ENCODE measurements around the gene FBLN7.

FBLN7 gene, protein sequence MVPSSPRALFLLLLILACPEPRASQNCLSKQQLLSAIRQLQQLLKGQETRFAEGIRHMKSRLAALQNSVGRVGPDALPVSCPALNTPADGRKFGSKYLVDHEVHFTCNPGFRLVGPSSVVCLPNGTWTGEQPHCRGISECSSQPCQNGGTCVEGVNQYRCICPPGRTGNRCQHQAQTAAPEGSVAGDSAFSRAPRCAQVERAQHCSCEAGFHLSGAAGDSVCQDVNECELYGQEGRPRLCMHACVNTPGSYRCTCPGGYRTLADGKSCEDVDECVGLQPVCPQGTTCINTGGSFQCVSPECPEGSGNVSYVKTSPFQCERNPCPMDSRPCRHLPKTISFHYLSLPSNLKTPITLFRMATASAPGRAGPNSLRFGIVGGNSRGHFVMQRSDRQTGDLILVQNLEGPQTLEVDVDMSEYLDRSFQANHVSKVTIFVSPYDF

DNA sequence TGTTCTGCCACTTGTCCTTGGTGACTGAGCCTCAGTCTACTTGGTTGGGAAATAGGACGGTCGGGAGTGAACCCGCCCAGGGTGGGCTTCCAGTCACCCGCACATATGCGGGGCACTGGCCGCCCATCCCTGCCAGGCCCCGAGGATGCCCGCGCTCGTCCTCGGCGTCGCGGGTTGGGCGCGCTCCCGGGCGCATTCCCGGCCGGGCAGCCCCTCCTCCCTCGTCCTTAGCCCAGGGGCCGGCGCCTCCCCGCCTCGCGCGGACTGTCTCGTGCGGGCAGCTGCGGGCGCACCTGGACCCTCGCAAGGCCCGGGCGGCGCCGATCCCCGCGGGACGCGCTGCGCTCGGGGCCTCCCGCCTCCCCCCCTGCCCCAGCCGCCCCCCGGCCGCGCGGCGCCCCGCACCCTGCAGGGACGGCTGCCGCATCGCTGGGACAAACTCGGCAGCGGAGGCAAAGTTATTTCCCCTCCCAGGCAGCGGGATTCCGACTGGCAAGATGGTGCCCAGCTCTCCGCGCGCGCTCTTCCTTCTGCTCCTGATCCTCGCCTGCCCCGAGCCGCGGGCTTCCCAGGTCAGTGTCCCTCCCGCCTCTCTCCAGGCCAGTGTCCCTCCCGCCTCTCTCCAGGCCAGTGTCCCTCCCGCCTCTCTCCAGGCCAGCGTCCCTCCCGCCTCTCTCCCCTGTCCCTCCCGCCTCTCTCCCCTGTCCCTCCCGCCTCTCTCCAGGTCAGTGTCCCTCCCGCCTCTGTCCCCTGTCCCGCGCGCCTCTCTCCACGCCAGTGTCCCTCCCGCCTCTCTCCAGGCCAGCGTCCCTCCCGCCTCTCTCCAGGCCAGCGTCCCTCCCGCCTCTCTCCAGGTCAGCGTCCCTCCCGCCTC is at the start of gene FBLN7:
Gene FBLN7, plus strand, starts transcription at position 227 of the 874 bp plus-strand sequence. Its CDS starts 271 bp downstream, at position 498.
- TF ChIP-seq, protein P1, sequence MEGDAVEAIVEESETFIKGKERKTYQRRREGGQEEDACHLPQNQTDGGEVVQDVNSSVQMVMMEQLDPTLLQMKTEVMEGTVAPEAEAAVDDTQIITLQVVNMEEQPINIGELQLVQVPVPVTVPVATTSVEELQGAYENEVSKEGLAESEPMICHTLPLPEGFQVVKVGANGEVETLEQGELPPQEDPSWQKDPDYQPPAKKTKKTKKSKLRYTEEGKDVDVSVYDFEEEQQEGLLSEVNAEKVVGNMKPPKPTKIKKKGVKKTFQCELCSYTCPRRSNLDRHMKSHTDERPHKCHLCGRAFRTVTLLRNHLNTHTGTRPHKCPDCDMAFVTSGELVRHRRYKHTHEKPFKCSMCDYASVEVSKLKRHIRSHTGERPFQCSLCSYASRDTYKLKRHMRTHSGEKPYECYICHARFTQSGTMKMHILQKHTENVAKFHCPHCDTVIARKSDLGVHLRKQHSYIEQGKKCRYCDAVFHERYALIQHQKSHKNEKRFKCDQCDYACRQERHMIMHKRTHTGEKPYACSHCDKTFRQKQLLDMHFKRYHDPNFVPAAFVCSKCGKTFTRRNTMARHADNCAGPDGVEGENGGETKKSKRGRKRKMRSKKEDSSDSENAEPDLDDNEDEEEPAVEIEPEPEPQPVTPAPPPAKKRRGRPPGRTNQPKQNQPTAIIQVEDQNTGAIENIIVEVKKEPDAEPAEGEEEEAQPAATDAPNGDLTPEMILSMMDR (IDR thresholded peaks at IDR 0.05; ENCODE audit: extremely low read depth, insufficient read depth, missing control alignments) = no peak
- DNase-seq (ENCODE audit: low spot score) = peak; percentile 30
- in situ Hi-C loops (cut with MboI; ENCODE audit: low pct_unique_long_range_greater_than_20kb, low sequenced_read_pairs, unreplicated experiment) = no loop called here

DNA sequence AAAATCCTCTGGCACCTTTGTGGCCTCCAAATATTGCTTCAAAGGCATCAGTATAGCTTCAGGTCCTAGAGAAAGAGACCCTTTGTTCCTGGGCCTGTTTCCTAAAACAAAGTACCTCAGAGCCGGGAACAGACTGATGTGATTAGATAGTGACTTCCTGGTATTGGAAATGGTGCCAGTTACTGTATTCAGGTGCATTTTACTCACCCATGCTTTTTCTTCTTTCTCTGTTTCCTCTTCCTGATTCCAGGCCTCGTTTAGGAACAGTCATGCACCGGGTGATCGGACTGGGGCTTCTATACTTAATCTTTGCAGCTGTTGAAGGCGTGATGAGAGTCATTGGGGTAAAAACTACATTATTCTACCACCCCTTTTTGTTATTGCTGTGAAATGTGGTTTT is 48.8 kb upstream of the FBLN7 start:
- TF ChIP-seq, protein P1 (IDR thresholded peaks at IDR 0.05; ENCODE audit: extremely low read depth, insufficient read depth, missing control alignments) = no peak
- no peak for DNase-seq (ENCODE audit: low spot score)
- in situ Hi-C loops (cut with MboI; ENCODE audit: low pct_unique_long_range_greater_than_20kb, low sequenced_read_pairs, unreplicated experiment) = no loop called here

DNA sequence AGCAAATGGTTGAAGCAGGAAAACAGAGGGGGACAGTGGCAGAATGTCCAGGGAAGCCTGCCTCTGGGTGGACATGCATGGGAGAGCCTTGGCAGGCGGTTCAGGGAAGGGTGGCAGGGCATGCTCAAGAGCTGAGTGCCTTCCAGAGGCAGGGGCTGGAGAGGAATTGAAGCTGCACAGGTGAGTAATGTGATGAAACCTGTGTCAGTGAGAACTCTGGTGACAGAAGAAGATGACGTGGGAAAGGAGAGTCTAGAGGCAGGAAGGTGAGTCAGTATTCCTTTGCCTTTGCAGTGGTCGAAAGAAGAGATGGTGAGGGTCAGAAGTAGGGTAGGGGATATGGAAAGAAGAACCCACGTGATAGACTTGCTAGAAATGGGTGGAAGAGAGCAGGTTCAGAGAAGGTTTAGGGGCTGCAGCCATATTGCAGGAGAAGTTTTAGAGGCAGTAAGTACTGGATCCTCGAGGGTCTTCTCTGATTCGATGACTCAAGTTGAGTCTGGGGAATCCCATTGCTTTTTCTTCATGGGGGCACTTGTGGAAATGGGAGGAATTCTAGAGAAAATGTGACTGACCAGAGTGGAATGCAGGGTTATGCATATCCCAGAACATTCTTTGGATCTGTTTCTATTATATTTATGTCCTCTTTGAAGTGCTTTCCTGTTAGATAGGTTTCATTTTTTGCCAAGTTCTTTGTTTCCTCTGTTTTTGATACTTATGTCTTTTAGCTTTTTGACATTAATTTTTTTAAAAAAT is 45.7 kb upstream of the FBLN7 start:
- no peak for DNase-seq (ENCODE audit: low spot score)
- TF ChIP-seq, protein P1 (IDR thresholded peaks at IDR 0.05; ENCODE audit: extremely low read depth, insufficient read depth, missing control alignments) = no peak
- in situ Hi-C loops (cut with MboI; ENCODE audit: low pct_unique_long_range_greater_than_20kb, low sequenced_read_pairs, unreplicated experiment) = no loop called here

DNA sequence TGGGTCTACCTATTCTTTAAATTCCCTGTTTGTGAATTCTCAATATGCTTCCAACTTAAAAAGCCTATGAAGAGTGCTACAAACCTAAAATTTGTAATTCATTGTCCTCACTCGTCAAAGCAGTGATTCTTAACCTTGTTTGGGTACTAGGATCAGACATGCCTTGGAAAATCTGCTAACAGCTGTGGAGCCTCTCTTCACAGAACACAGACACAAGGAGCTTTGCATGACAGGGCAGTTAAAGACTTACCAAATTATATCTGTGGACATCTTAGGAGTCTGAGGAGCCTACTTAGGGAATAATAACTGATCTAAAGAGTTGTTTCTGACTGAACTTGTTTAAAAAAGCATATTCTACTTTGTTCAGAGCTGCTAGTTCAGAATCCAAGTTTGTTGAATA is 45.0 kb upstream of the FBLN7 start:
- in situ Hi-C loops (cut with MboI; ENCODE audit: low pct_unique_long_range_greater_than_20kb, low sequenced_read_pairs, unreplicated experiment) = no loop called here
- TF ChIP-seq, protein P1 (IDR thresholded peaks at IDR 0.05; ENCODE audit: extremely low read depth, insufficient read depth, missing control alignments) = no peak
- DNase-seq (ENCODE audit: low spot score) = no peak

DNA sequence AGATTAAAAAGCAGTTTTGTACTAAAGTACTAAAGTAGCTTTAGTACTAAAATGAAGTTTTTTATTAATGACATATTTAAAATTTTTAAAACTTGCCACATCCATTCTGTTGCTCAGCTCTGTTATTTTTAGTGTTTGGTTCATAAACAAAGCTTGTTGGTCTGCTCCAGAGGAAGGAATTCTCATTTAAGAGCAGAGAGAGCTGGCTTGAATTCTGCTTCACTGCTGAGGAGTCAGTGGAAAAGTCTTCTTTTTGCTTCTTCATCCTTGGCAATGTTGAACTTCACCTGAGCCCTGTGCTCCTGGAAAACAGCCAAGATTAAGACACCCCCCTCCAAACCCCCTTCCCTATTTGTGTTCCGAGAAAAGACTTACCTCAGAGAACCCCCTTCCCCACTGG is 42.5 kb upstream of the FBLN7 start:
- no peak for DNase-seq (ENCODE audit: low spot score)
- TF ChIP-seq, protein P1 (IDR thresholded peaks at IDR 0.05; ENCODE audit: extremely low read depth, insufficient read depth, missing control alignments) = no peak
- in situ Hi-C loops (cut with MboI; ENCODE audit: low pct_unique_long_range_greater_than_20kb, low sequenced_read_pairs, unreplicated experiment) = no loop called here

DNA sequence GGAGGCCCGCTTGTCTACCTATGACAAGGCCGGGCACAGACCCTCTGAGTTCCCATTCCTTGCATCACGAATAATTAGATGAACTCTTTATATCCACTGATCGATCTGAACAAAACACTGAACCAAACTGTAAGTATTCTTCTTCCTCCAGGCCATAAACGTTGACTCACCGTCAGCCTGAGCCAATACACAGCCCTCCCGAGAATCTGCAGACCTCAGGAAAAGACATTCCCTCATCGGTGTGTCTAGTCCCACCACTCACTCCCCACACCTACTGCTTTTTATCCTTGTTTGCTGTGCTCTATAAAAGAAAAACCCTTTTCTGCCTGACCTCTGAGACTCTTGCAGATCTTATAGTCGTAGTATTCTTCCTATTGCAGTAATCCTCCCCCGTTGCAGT is 42.1 kb upstream of the FBLN7 start:
- DNase-seq (ENCODE audit: low spot score) = no peak
- TF ChIP-seq, protein P1 (IDR thresholded peaks at IDR 0.05; ENCODE audit: extremely low read depth, insufficient read depth, missing control alignments) = no peak
- in situ Hi-C loops (cut with MboI; ENCODE audit: low pct_unique_long_range_greater_than_20kb, low sequenced_read_pairs, unreplicated experiment) = no loop called here

All from GM13977 (cell line).